Calu3 (cell line): ENCODE data around the gene BUB1B. TPM values are rescaled to one million over a fixed set of nuclear protein-coding genes. Genes with fewer than 3 reads are reported as not detected.

ENCODE experiments used
- BruUV-seq: library from RNA; stranded (reverse); fragments of 400-500 nt; replicated peaks from 2 replicates; lab custom pipeline; 2021; lab: Mats Ljungman, UMichigan
- CTCF ChIA-PET: fragments of 300-600 bp; sonication (Branson Sonifier 250); formaldehyde crosslinking; loops from one replicate; lab custom pipeline; 2022; ENCODE audit warnings: antibody characterized with exemption; lab: Charles Lee
- DNase-seq: peaks from one replicate; pipeline ENCODE4 v3.0.0; 2022
- H3K27ac Mint-ChIP-seq: one replicate; pipeline ENCODE4 v1.8.0; 2022; ENCODE audit warnings: mixed read lengths; ENCODE audit not compliant: unreplicated experiment
- H3K27me3 Mint-ChIP-seq: one replicate; pipeline ENCODE4 v1.8.0; 2022; ENCODE audit warnings: mixed read lengths; ENCODE audit not compliant: unreplicated experiment
- H3K36me3 Mint-ChIP-seq: one replicate; pipeline ENCODE4 v1.8.0; 2022; ENCODE audit warnings: mild to moderate bottlenecking, moderate library complexity, mixed read lengths; ENCODE audit not compliant: insufficient read depth, unreplicated experiment
- H3K4me1 Mint-ChIP-seq: one replicate; pipeline ENCODE4 v1.8.0; 2022; ENCODE audit warnings: mild to moderate bottlenecking, low read depth, mixed read lengths; ENCODE audit not compliant: unreplicated experiment
- H3K4me3 Mint-ChIP-seq: one replicate; pipeline ENCODE4 v1.8.0; 2022; ENCODE audit warnings: mild to moderate bottlenecking, low read depth, moderate library complexity, mixed read lengths; ENCODE audit not compliant: unreplicated experiment
- H3K9me3 Mint-ChIP-seq: one replicate; pipeline ENCODE4 v1.8.0; 2022; ENCODE audit warnings: low read depth, mixed read lengths; ENCODE audit not compliant: unreplicated experiment
- CTCF ChIP-seq: fragments of 200-600 bp; IDR thresholded peaks from one replicate; pipeline ENCODE4 v1.8.0; 2022; ENCODE audit warnings: antibody characterized with exemption; ENCODE audit not compliant: unreplicated experiment
- intact Hi-C: fragments of 100-400 bp; cut with micrococcal nuclease; formaldehyde crosslinking; loops from one replicate; pipeline ENCODE4 v1.10.0; 2022; ENCODE audit not compliant: unreplicated experiment
- total RNA-seq: library from RNA; stranded (reverse); gene quantifications from 2 replicates; pipeline ENCODE4 v1.2.3, GENCODE V29; 2022

The BUB1B gene
- total RNA-seq, 1 experiment from 2014 or later = 41.8 TPM

DNA sequence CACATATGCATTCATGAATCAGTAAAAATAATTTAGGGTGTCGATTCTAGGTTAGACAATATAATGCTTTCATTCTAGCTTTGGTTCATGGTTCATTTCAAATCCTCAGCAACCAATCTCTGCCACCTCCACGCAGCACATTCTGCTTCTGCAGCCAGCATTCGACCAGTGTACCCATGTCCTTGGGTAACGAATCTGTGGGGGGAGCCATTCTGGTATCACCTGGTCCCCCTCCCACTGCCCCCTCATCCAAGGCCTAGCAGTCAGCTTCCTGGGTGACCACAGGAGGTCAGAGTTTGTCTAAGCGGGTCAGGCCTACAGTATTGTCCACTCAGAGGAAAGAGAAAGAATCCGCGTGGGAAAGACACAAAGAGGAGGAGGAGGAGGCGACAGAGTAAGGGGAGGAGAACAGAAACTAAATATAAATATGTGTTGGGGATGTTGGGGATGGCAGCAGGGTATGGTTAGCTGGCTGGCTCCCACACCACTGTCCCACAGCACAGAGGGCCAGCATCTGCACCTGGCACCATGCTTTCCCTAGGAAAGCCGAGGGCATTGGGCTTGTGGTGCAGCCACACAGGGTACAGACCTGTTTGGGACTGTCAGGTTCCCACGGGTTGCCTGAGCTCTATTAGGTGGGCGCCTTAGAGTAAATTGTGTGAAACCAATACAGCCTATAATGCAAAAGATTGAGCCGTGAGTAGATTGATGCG lies 90.1 kb downstream of the BUB1B start:
- no peaks in the 10 kb centered on the region for H3K27me3 Mint-ChIP-seq
- CTCF ChIA-PET = no interaction called here
- no peak overlapping the region for H3K27ac Mint-ChIP-seq

DNA sequence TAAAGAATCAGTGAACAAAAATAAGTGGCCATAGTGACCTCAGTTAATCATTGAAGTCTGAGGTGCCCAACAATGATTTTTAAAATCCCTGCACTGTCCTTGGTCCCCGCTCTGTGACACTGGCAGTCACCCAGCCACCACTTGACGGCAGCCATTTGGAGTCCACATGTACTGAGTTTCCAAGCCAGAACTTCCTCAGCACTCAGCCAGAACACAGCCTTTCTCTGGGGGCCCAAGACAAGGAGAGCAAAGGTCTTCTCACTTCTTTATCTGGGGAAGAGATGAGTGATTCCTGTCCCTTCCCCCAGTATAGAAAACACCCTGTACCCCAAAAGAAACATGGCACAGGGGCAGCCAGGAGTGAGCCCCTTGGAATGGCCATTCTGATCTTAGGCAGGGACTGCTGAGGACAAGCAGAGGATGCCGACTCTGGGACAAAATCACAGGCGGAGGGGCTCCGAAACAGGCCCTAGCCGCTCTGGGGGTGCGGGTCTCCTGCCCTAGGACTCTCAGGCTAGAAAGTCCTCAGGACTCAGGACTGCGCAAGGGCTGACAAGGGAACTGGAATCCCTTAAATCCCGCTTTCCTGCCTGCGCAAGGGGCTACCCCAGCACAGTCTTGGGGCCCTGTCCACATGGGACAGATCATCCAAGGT lies 90.7 kb downstream of the BUB1B start:
- H3K27ac Mint-ChIP-seq = no peak overlapping the region
- peak overlapping the region; percentile 75 for H3K4me3 Mint-ChIP-seq

More for the DNA sequence above, 90.1 kb downstream of the BUB1B start:
- no peak overlapping the region for H3K4me3 Mint-ChIP-seq
- H3K36me3 Mint-ChIP-seq = peaks cover 4% of the 10 kb centered on the region
- H3K9me3 Mint-ChIP-seq = no peaks in the 10 kb centered on the region
- no peak for TF ChIP-seq CTCF
- intact Hi-C loops = no loop called here
- no peaks in the 10 kb centered on the region for H3K4me1 Mint-ChIP-seq
- DNase-seq = no peak
- no TSS peak for BruUV-seq

GRCh38 chr15:40252141-40252437 lies 91.2 kb downstream of the BUB1B start:
- CTCF ChIA-PET = no interaction called here
- H3K4me3 Mint-ChIP-seq = peak overlapping the region; percentile 75
- no TSS peak for BruUV-seq

More for the DNA sequence above, 90.7 kb downstream of the BUB1B start:
- H3K9me3 Mint-ChIP-seq = no peaks in the 10 kb centered on the region
- DNase-seq = no peak
- no peak for TF ChIP-seq CTCF
- H3K4me1 Mint-ChIP-seq = no peaks in the 10 kb centered on the region
- intact Hi-C loops = no loop called here
- peaks cover 4% of the 10 kb centered on the region for H3K36me3 Mint-ChIP-seq
- CTCF ChIA-PET = no interaction called here
- BruUV-seq = no TSS peak
- H3K27me3 Mint-ChIP-seq = no peaks in the 10 kb centered on the region

DNA sequence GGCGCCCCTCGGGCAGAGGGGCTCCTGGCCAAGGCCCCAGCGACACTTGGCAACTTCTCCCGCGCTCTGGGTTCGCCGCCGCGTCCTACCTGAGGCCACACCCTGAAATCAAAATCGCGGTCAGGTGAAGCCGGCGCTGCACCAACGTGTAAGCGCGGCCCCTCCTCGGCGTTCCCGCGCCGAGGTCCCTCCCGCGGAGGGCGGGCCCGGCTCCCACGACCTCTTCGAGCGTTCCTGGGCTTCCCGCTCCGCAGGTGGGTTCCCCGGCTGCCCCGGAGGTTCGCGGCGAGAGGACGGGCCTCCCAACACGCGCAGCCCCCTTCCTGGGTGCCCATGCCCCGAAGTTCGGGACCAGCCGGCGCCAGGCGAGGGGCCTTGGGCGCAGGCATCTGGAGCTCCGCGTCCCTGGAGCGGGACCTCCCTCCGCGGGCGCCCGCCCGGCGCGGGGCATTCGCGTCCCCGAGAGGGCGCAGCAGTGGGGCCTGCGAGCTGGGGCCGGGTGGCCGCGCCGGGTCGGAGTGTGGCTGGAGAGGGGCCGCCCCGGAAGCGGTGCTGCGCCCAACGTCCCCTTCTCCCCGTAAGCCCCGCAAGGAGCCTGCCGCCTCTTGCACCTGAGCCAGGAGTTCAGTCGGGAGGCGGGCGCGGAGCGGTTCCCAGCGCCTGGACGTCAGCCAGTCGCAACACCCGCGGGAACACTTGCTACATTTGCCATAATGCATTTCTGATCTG lies 91.7 kb downstream of the BUB1B start:
- no peak for TF ChIP-seq CTCF
- CTCF ChIA-PET = no interaction called here
- H3K36me3 Mint-ChIP-seq = peaks cover 4% of the 10 kb centered on the region
- no peaks in the 10 kb centered on the region for H3K27me3 Mint-ChIP-seq
- H3K27ac Mint-ChIP-seq = no peak overlapping the region
- intact Hi-C loops = no loop called here
- DNase-seq = peak; percentile 39
- peak overlapping the region; percentile 75 for H3K4me3 Mint-ChIP-seq
- H3K9me3 Mint-ChIP-seq = no peaks in the 10 kb centered on the region
- no peaks in the 10 kb centered on the region for H3K4me1 Mint-ChIP-seq
- BruUV-seq = no TSS peak

More at GRCh38 chr15:40252141-40252437, 91.2 kb downstream of the BUB1B start:
- no peak overlapping the region for H3K27ac Mint-ChIP-seq
- H3K9me3 Mint-ChIP-seq = no peaks in the 10 kb centered on the region
- H3K4me1 Mint-ChIP-seq = no peaks in the 10 kb centered on the region
- no peak for TF ChIP-seq CTCF
- intact Hi-C loops = no loop called here
- no peaks in the 10 kb centered on the region for H3K27me3 Mint-ChIP-seq
- no peak for DNase-seq
- H3K36me3 Mint-ChIP-seq = peaks cover 4% of the 10 kb centered on the region
